ENCODE results near the gene BPIFA2. TPM values are rescaled to one million over a fixed set of nuclear protein-coding genes. Genes with fewer than 3 reads are reported as not detected.

BPIFA2 gene
- total and polyA plus RNA-seq, 9 of the 15 experiments (the other 6 are each of a cell fraction or from before 2014, with no cell fraction given): not detected

- intact Hi-C loops (cut with micrococcal nuclease) (no loop called here), in situ Hi-C loops (cut with MboI) (no loop called here)
- H3K4me2 ChIP-seq (ENCODE audit: insufficient read depth, low read length): no peak overlapping the region
- no peak overlapping the region for H3K4me3 ChIP-seq
- H3K27ac ChIP-seq (ENCODE audit: extremely low read depth, low read depth, low read length): no peak overlapping the region
- FAIRE-seq: no peak
- no peak overlapping the region for H2AFZ ChIP-seq (ENCODE audit: low read depth, low read length)
- no peak for ATAC-seq
- ChIA-PET POLR2A (interaction anchor here (0.6 kb wide), 1 partner anchor 726 kb away, joined by 5 read pairs; no protein-coding TSS in a partner anchor), CTCF (ENCODE audit: low intra/inter-chr PET ratio) (no interaction called here)
- no peak for DNase-seq (ENCODE audit: extremely low read depth in 1 of 4, low spot score in 3 of 4)
- no peaks in the 10 kb centered on the region for H3K36me3 ChIP-seq (ENCODE audit: control insufficient read depth, insufficient read depth, low read length)
- H3K9me1 ChIP-seq (ENCODE audit: control insufficient read depth, insufficient read depth, low read length): no peaks in the 10 kb centered on the region
- no TSS peak for BruUV-seq (replicated peaks)
- H3K9ac ChIP-seq (ENCODE audit: insufficient read depth in 1 of 2, low read depth in 2 of 2, low read length in 2 of 2): no peak overlapping the region
- TF ChIP-seq, protein P1, sequence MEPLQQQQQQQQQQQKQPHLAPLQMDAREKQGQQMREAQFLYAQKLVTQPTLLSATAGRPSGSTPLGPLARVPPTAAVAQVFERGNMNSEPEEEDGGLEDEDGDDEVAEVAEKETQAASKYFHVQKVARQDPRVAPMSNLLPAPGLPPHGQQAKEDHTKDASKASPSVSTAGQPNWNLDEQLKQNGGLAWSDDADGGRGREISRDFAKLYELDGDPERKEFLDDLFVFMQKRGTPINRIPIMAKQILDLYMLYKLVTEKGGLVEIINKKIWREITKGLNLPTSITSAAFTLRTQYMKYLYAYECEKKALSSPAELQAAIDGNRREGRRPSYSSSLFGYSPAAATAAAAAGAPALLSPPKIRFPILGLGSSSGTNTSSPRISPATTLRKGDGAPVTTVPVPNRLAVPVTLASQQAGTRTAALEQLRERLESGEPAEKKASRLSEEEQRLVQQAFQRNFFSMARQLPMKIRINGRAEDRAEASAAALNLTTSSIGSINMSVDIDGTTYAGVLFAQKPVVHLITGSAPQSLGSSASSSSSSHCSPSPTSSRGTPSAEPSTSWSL (CRISPR knock-in tag; IDR thresholded peaks at IDR 0.05; ENCODE audit: borderline replicate concordance): no peak
- TF ChIP-seq ZSCAN32 (CRISPR knock-in tag; IDR thresholded peaks at IDR 0.05) (no peak), HLTF (IDR thresholded peaks at IDR 0.05) (no peak), KLF13 (tag; IDR thresholded peaks at IDR 0.05; ENCODE audit: borderline replicate concordance, low read depth) (no peak), KAT7 (CRISPR knock-in tag; IDR thresholded peaks at IDR 0.05; ENCODE audit: borderline replicate concordance) (no peak), ETV1 (tag; conservative IDR thresholded peaks at IDR 0.05; ENCODE audit: low read depth) (no peak), PHF21A (IDR thresholded peaks at IDR 0.05; ENCODE audit: borderline replicate concordance, low read depth) (no peak)
- TF ChIP-seq, protein P2, sequence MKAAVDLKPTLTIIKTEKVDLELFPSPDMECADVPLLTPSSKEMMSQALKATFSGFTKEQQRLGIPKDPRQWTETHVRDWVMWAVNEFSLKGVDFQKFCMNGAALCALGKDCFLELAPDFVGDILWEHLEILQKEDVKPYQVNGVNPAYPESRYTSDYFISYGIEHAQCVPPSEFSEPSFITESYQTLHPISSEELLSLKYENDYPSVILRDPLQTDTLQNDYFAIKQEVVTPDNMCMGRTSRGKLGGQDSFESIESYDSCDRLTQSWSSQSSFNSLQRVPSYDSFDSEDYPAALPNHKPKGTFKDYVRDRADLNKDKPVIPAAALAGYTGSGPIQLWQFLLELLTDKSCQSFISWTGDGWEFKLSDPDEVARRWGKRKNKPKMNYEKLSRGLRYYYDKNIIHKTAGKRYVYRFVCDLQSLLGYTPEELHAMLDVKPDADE (conservative IDR thresholded peaks at IDR 0.05; ENCODE audit: control insufficient read depth, low read depth, low read length): no peak
- TF ChIP-seq, protein P3, sequence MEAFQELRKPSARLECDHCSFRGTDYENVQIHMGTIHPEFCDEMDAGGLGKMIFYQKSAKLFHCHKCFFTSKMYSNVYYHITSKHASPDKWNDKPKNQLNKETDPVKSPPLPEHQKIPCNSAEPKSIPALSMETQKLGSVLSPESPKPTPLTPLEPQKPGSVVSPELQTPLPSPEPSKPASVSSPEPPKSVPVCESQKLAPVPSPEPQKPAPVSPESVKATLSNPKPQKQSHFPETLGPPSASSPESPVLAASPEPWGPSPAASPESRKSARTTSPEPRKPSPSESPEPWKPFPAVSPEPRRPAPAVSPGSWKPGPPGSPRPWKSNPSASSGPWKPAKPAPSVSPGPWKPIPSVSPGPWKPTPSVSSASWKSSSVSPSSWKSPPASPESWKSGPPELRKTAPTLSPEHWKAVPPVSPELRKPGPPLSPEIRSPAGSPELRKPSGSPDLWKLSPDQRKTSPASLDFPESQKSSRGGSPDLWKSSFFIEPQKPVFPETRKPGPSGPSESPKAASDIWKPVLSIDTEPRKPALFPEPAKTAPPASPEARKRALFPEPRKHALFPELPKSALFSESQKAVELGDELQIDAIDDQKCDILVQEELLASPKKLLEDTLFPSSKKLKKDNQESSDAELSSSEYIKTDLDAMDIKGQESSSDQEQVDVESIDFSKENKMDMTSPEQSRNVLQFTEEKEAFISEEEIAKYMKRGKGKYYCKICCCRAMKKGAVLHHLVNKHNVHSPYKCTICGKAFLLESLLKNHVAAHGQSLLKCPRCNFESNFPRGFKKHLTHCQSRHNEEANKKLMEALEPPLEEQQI (IDR thresholded peaks at IDR 0.05): no peak
- peaks cover 2 to 47% of the 10 kb centered on the region in 2 experiments; a peak in 4 of 5 replicates for H3K27me3 ChIP-seq (ENCODE audit: control insufficient read depth in 2 of 2, insufficient read depth in 2 of 2, low read length in 2 of 2)
- WGBS (ENCODE audit: insufficient coverage, low coverage, missing lambda C conversion rate): 1% methylated on average over 6 of the region's 6 CpGs
- H4K20me1 ChIP-seq (replicated peaks; ENCODE audit: control insufficient read depth, insufficient read depth, low read length): peaks cover 6% of the 10 kb centered on the region; the same call in 1 of the 2 replicates
- H3K9me3 ChIP-seq (replicated peaks; ENCODE audit: control insufficient read depth, insufficient read depth, low read depth, low read length): no peaks in the 10 kb centered on the region
- no peaks in the 10 kb centered on the region for H3K4me1 ChIP-seq (replicated peaks in 1 of 2; ENCODE audit: control insufficient read depth in 2 of 2, insufficient read depth in 2 of 2, low read length in 2 of 2)
- no peaks in the 10 kb centered on the region for H3K79me2 ChIP-seq (ENCODE audit: control insufficient read depth, insufficient read depth, low read length)
These were observed 5.6 kb upstream of the BPIFA2 start for GRCh38 chr20:33162313-33162712.
